Measurements from ENCODE around the gene VANGL1. TPM values are rescaled to one million over a fixed set of nuclear protein-coding genes. Genes with fewer than 3 reads are reported as not detected.
"Not testable (repeated sequence)": the region's sequence is repeated elsewhere in the genome, so short reads cannot be mapped to it uniquely, and the experiment has no call there.

VANGL1 gene
- total RNA-seq, 1 donor from 2014 or later, result 7.8 TPM

GRCh38 chr1:115630342-115630741 is 11.4 kb upstream of the VANGL1 start:
- Mint-ChIP-seq H3K27me3 (peaks cover 35% of the 10 kb centered on the region), H3K9me3 (peaks cover 21% of the 10 kb centered on the region), H3K4me1 (no peaks in the 10 kb centered on the region), H3K27ac (no peak overlapping the region), H3K36me3 (ENCODE audit: low read depth) (no peaks in the 10 kb centered on the region), H3K4me3 (no peak overlapping the region)
- DNase-seq, result no peak
- intact Hi-C loops (cut with micrococcal nuclease), result no loop called here

GRCh38 chr1:115632251-115633026 is 9.3 kb upstream of the VANGL1 start:
- Mint-ChIP-seq H3K27me3 (peaks cover 48% of the 10 kb centered on the region), H3K4me3 (no peak overlapping the region), H3K9me3 (peaks cover 40% of the 10 kb centered on the region), H3K27ac (no peak overlapping the region), H3K36me3 (ENCODE audit: low read depth) (peaks cover 4% of the 10 kb centered on the region), H3K4me1 (no peaks in the 10 kb centered on the region)
- DNase-seq, result no peak
- intact Hi-C loops (cut with micrococcal nuclease), result no loop called here

- H3K4me1 Mint-ChIP-seq; DNase-seq; H3K36me3 Mint-ChIP-seq (ENCODE audit: low read depth); intact Hi-C loops (cut with micrococcal nuclease); H3K27ac Mint-ChIP-seq; H3K4me3 Mint-ChIP-seq: not testable (repeated sequence)
- H3K9me3 Mint-ChIP-seq, result peaks cover 43% of the 10 kb centered on the region
- H3K27me3 Mint-ChIP-seq, result peaks cover 52% of the 10 kb centered on the region
These were observed 8.2 kb upstream of the VANGL1 start for GRCh38 chr1:115633606-115634005.

- H3K9me3 Mint-ChIP-seq, result peaks cover 56% of the 10 kb centered on the region
- intact Hi-C loops (cut with micrococcal nuclease); H3K4me1 Mint-ChIP-seq: not testable (repeated sequence)
These were observed 4.5 kb upstream of the VANGL1 start for GRCh38 chr1:115637247-115637646.

GRCh38 chr1:115640384-115640783 is 1.4 kb upstream of the VANGL1 start:
- intact Hi-C loops (cut with micrococcal nuclease), result loop anchor here (5.0 to 10.0 kb wide), 3 partner anchors 33 to 886 kb away; partner anchors contain the start of gene CSDE1
- H3K4me3 Mint-ChIP-seq, result peak overlapping the region; percentile 46

More at GRCh38 chr1:115637247-115637646, 4.5 kb upstream of the VANGL1 start:
- not testable (repeated sequence) for H3K4me3 Mint-ChIP-seq, DNase-seq, H3K27ac Mint-ChIP-seq
- Mint-ChIP-seq H3K36me3 (ENCODE audit: low read depth) (peaks cover 10% of the 10 kb centered on the region), H3K27me3 (peaks cover 54% of the 10 kb centered on the region)

GRCh38 chr1:115642168-115643072 is 650 bp downstream of the VANGL1 start:
- H3K4me1 Mint-ChIP-seq, result peaks cover 19% of the 10 kb centered on the region
- intact Hi-C loops (cut with micrococcal nuclease), result loop anchor here (5.0 to 10.0 kb wide), 3 partner anchors 35 to 888 kb away; partner anchors contain the start of gene CSDE1
- H3K9me3 Mint-ChIP-seq, result peaks cover 25% of the 10 kb centered on the region
- H3K4me3 Mint-ChIP-seq, result peak overlapping the region; percentile 87
- peak overlapping the region; percentile 57 for H3K27ac Mint-ChIP-seq
- peak; percentile 82 for DNase-seq
- peaks cover 7% of the 10 kb centered on the region for H3K36me3 Mint-ChIP-seq (ENCODE audit: low read depth)
- H3K27me3 Mint-ChIP-seq, result peaks cover 27% of the 10 kb centered on the region

More at GRCh38 chr1:115640384-115640783, 1.4 kb upstream of the VANGL1 start:
- peaks cover 10% of the 10 kb centered on the region for H3K36me3 Mint-ChIP-seq (ENCODE audit: low read depth)
- H3K4me1 Mint-ChIP-seq, result peaks cover 19% of the 10 kb centered on the region
- H3K27ac Mint-ChIP-seq, result no peak overlapping the region
- DNase-seq, result no peak
- H3K9me3 Mint-ChIP-seq, result peaks cover 43% of the 10 kb centered on the region
- H3K27me3 Mint-ChIP-seq, result peaks cover 39% of the 10 kb centered on the region

GRCh38 chr1:115643225-115643624 is 1.5 kb downstream of the VANGL1 start:
- Mint-ChIP-seq H3K36me3 (ENCODE audit: low read depth) (peaks cover 7% of the 10 kb centered on the region), H3K4me1 (peaks cover 19% of the 10 kb centered on the region), H3K27ac (peak overlapping the region; percentile 57), H3K4me3 (peak overlapping the region; percentile 87), H3K9me3 (peaks cover 18% of the 10 kb centered on the region), H3K27me3 (peaks cover 21% of the 10 kb centered on the region)
- intact Hi-C loops (cut with micrococcal nuclease), result loop anchor here (5.0 to 10.0 kb wide), 3 partner anchors 36 to 888 kb away; partner anchors contain the start of gene CSDE1
- no peak for DNase-seq

- no peak overlapping the region for H3K27ac Mint-ChIP-seq
- peaks cover 14% of the 10 kb centered on the region for H3K9me3 Mint-ChIP-seq
- H3K36me3 Mint-ChIP-seq (ENCODE audit: low read depth), result peaks cover 7% of the 10 kb centered on the region
- H3K27me3 Mint-ChIP-seq, result peaks cover 16% of the 10 kb centered on the region
- intact Hi-C loops (cut with micrococcal nuclease), result loop anchor here (5.0 to 10.0 kb wide), 3 partner anchors 36 to 889 kb away; partner anchors contain the start of gene CSDE1
- H3K4me3 Mint-ChIP-seq, result peak overlapping the region; percentile 87
- no peak for DNase-seq
- H3K4me1 Mint-ChIP-seq, result peaks cover 19% of the 10 kb centered on the region
These were observed 1.9 kb downstream of the VANGL1 start for GRCh38 chr1:115643666-115644065.

GRCh38 chr1:115644109-115644508 is 2.3 kb downstream of the VANGL1 start:
- peaks cover 7% of the 10 kb centered on the region for H3K36me3 Mint-ChIP-seq (ENCODE audit: low read depth)
- peaks cover 13% of the 10 kb centered on the region for H3K9me3 Mint-ChIP-seq
- H3K4me3 Mint-ChIP-seq, result no peak overlapping the region
- peaks cover 15% of the 10 kb centered on the region for H3K27me3 Mint-ChIP-seq
- no peak overlapping the region for H3K27ac Mint-ChIP-seq
- DNase-seq, result no peak
- intact Hi-C loops (cut with micrococcal nuclease), result loop anchor here (5.0 to 10.0 kb wide), 3 partner anchors 37 to 889 kb away; partner anchors contain the start of gene CSDE1
- peaks cover 19% of the 10 kb centered on the region for H3K4me1 Mint-ChIP-seq

- Mint-ChIP-seq H3K4me1 (peaks cover 10% of the 10 kb centered on the region), H3K4me3 (no peak overlapping the region), H3K27me3 (peaks cover 5% of the 10 kb centered on the region), H3K36me3 (ENCODE audit: low read depth) (peaks cover 3% of the 10 kb centered on the region), H3K9me3 (no peaks in the 10 kb centered on the region), H3K27ac (no peak overlapping the region)
- intact Hi-C loops (cut with micrococcal nuclease), result loop anchor here (5.0 to 10.0 kb wide), 3 partner anchors 60 to 892 kb away; partner anchors contain the start of gene CSDE1
- DNase-seq, result no peak
These were observed 5.3 kb downstream of the VANGL1 start for GRCh38 chr1:115647047-115647446.

GRCh38 chr1:115647507-115647906 is 5.7 kb downstream of the VANGL1 start:
- Mint-ChIP-seq H3K36me3 (ENCODE audit: low read depth) (peaks cover 6% of the 10 kb centered on the region), H3K4me1 (peaks cover 10% of the 10 kb centered on the region), H3K27me3 (peaks cover 5% of the 10 kb centered on the region), H3K4me3 (no peak overlapping the region), H3K27ac (no peak overlapping the region), H3K9me3 (no peaks in the 10 kb centered on the region)
- intact Hi-C loops (cut with micrococcal nuclease), result loop anchor here (5.0 to 10.0 kb wide), 3 partner anchors 60 to 893 kb away; partner anchors contain the start of gene CSDE1
- DNase-seq, result peak; percentile 71

- peaks cover 2% of the 10 kb centered on the region for H3K27me3 Mint-ChIP-seq
- peaks cover 8% of the 10 kb centered on the region for H3K36me3 Mint-ChIP-seq (ENCODE audit: low read depth)
- H3K27ac Mint-ChIP-seq, result no peak overlapping the region
- H3K4me1 Mint-ChIP-seq, result peaks cover 6% of the 10 kb centered on the region
- no peaks in the 10 kb centered on the region for H3K9me3 Mint-ChIP-seq
- intact Hi-C loops (cut with micrococcal nuclease), result loop anchor here (5.0 to 10.0 kb wide), 3 partner anchors 59 to 893 kb away; partner anchors contain the start of gene CSDE1
- H3K4me3 Mint-ChIP-seq, result no peak overlapping the region
- no peak for DNase-seq
These were observed 6.3 kb downstream of the VANGL1 start for GRCh38 chr1:115647919-115648650.
